ENCODE results near the gene TRMU. TPM values are rescaled to one million over a fixed set of nuclear protein-coding genes. Genes with fewer than 3 reads are reported as not detected.

TRMU gene
- total and polyA plus RNA-seq, 2 of the 8 experiments (the other 6 are each of a cell fraction or from before 2014, with no cell fraction given), result 43.4 to 70.6 TPM

- H3K9ac ChIP-seq (replicated peaks in 1 of 4; ENCODE audit: extremely low read depth in 1 of 4, low read depth in 3 of 4, low read length in 3 of 4), result 0 out of 7 replicates have a peak overlapping the region, but pooled peaks of 1 of the 4 experiments have one; percentile 10
- no peak overlapping the region for H3K18ac ChIP-seq (ENCODE audit: extremely low read depth, low read length)
- H3K4me2 ChIP-seq (ENCODE audit: insufficient read depth in 1 of 2, low read depth in 2 of 2, low read length in 2 of 2), result no peak overlapping the region
- peaks cover 3 to 14% of the 10 kb centered on the region in 2 experiments; a peak in 3 of 4 replicates for H3K79me2 ChIP-seq (ENCODE audit: control insufficient read depth in 1 of 2, insufficient read depth in 2 of 2, low read length in 2 of 2)
- H3K23me2 ChIP-seq (ENCODE audit: low read depth, low read length), result peaks cover 14% of the 10 kb centered on the region
- H2BK12ac ChIP-seq (ENCODE audit: low read depth, low read length), result no peak overlapping the region
- POLR2A ChIA-PET (ENCODE audit: partially characterized antibody), result no interaction called here
- H2AK5ac ChIP-seq (ENCODE audit: low read depth, low read length), result no peak overlapping the region
- H2BK120ac ChIP-seq (replicated peaks; ENCODE audit: low read depth, low read length), result no peak overlapping the region
- no peak overlapping the region for H4K91ac ChIP-seq (replicated peaks; ENCODE audit: insufficient read length, low read length)
- no peaks in the 10 kb centered on the region for H3K27me3 ChIP-seq (replicated peaks in 1 of 4; ENCODE audit: control insufficient read depth in 3 of 4, extremely low read depth in 1 of 4, insufficient read depth in 3 of 4, low read length in 3 of 4)
- no peak overlapping the region for H2BK15ac ChIP-seq (ENCODE audit: low read length)
- peaks cover 4 to 6% of the 10 kb centered on the region in 2 experiments for H4K20me1 ChIP-seq (replicated peaks in 1 of 2; ENCODE audit: control insufficient read depth in 1 of 2, insufficient read depth in 2 of 2, low read length in 2 of 2)
- WGBS, 2 experiments (ENCODE audit: extremely low coverage in 1 of 2, insufficient coverage in 1 of 2, insufficient read length in 1 of 2, insufficient replicate concordance in 2 of 2, low coverage in 1 of 2, low lambda C conversion rate in 2 of 2, missing lambda C conversion rate in 1 of 2), result 92% methylated on average over 13 of the region's 13 CpGs; no CpG with 5 or more reads in 1 of the 2 experiments
- H3K79me1 ChIP-seq (ENCODE audit: low read depth, low read length), result peaks cover 6% of the 10 kb centered on the region
- H3K23ac ChIP-seq (ENCODE audit: insufficient read length), result no peak overlapping the region
- H4K8ac ChIP-seq (ENCODE audit: extremely low read depth, insufficient read depth, low read length), result no peak overlapping the region
- no peak overlapping the region; the same call in 1 of the 2 replicates for H2BK5ac ChIP-seq (ENCODE audit: low read depth, low read length)
- H3K56ac ChIP-seq (replicated peaks; ENCODE audit: insufficient read length, low read depth, low read length), result no peak overlapping the region
- CTCF ChIA-PET (ENCODE audit: partially characterized antibody), result interaction anchor here (1.0 to 1.5 kb wide), 4 partner anchors 8 to 47 kb away, joined by 3 to 4 read pairs (median 3); no protein-coding TSS in a partner anchor
- no peak overlapping the region for H3K4ac ChIP-seq (replicated peaks; ENCODE audit: insufficient read length, low read depth, low read length)
- no peak overlapping the region for H3K14ac ChIP-seq (ENCODE audit: insufficient read length)
- H2AFZ ChIP-seq (ENCODE audit: low read length), result no peak overlapping the region
- FAIRE-seq (no peak), DNase-seq (ENCODE audit: low read depth in 1 of 2, low spot score in 2 of 2) (no peak)
- H3K4me3 ChIP-seq (ENCODE audit: extremely low read depth in 1 of 4, insufficient read depth in 2 of 4, low read depth in 3 of 4, low read length in 4 of 4), result no peak overlapping the region
- no peak overlapping the region for H4K5ac ChIP-seq (ENCODE audit: insufficient read length, low read depth, low read length)
- H3K36me3 ChIP-seq (ENCODE audit: control insufficient read depth in 2 of 4, insufficient read depth in 4 of 4, low read length in 3 of 4), result peaks cover 8 to 27% (median 17%) of the 10 kb centered on the region in 4 experiments; a peak in 7 of 8 replicates
- TF ChIP-seq EGR1 (IDR thresholded peaks at IDR 0.05; ENCODE audit: borderline replicate concordance, low read depth, low read length) (no peak), RNF2 (IDR thresholded peaks at IDR 0.05; ENCODE audit: borderline replicate concordance, low read depth, low read length, missing control alignments, poor library complexity, severe bottlenecking) (no peak), MAX (IDR thresholded peaks at IDR 0.05) (no peak), SUZ12 (IDR thresholded peaks at IDR 0.05; ENCODE audit: low read length) (no peak), CREB1 (IDR thresholded peaks at IDR 0.05) (no peak), ATF3 (IDR thresholded peaks at IDR 0.05; ENCODE audit: insufficient read depth, low read depth, low read length) (no peak), POU5F1 (IDR thresholded peaks at IDR 0.05; ENCODE audit: low read depth, low read length) (no peak), SRF (IDR thresholded peaks at IDR 0.05; ENCODE audit: low read depth, low read length) (no peak), CHD2 (IDR thresholded peaks at IDR 0.05; ENCODE audit: low read length) (no peak)
- no peaks in the 10 kb centered on the region for H3K9me3 ChIP-seq (ENCODE audit: insufficient read depth in 2 of 2, low read depth in 1 of 2, low read length in 1 of 2)
- H3K4me1 ChIP-seq (replicated peaks in 1 of 4; ENCODE audit: control insufficient read depth in 3 of 4, insufficient read depth in 4 of 4, low read length in 3 of 4), result peaks cover 4 to 11% (median 5%) of the 10 kb centered on the region in 4 experiments; a peak in 4 of 7 replicates
- H2BK20ac ChIP-seq (ENCODE audit: low read length), result no peak overlapping the region
- no peak overlapping the region for H3K27ac ChIP-seq (ENCODE audit: low read depth, low read length)
Measured at GRCh38 chr22:46299101-46299500, 36.4 kb upstream of the TRMU start.
